Epithelial cell of proximal tubule (primary cell): ENCODE measurements around the gene PNLIPRP2. TPM values are rescaled to one million over a fixed set of nuclear protein-coding genes. Genes with fewer than 3 reads are reported as not detected.

Experiments used
- DNase-seq: peaks from one replicate; pipeline ENCODE4 v3.0.0-alpha.2; 2011; ENCODE audit warnings: low read depth
- H3K4me3 ChIP-seq: 2 replicates; pipeline ENCODE4 v1.5.1; 2011; ENCODE audit warnings: low read depth, mild to moderate bottlenecking, low read length
- total RNA-seq: library from RNA; depleted of rRNA; stranded (reverse); fragments of >200 nt; gene quantifications from 2 replicates; pipeline ENCODE4 v1.2.3, GENCODE V29; 2015
- TF ChIP-seq, protein P1 (sequence below): conservative IDR thresholded peaks from 2 replicates; pipeline ENCODE4 v1.5.1; 2012; ENCODE audit warnings: low read depth, mild to moderate bottlenecking, low read length

PNLIPRP2 gene
- total RNA-seq, 1 donor from 2014 or later: not detected

DNA sequence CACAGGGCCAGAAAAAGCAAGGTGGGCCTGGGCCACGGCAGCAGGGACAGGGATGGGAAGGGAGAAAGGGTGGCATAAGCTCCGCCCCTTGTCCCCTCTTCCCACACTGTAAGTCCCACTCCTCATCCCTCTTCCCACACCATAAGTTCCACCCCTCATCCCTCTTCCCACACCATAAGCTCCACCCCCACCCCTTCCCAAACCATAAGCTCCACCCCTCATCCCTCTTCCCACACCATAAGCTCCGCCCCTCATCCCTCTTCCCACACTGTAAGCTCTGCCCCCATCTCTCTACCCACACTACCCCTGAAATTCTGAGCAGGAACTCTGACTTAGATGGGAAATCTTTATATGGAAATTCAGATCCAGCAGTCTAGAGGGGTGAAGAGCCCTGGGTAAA is 65.9 kb downstream of the PNLIPRP2 start:
- TF ChIP-seq, protein P1, sequence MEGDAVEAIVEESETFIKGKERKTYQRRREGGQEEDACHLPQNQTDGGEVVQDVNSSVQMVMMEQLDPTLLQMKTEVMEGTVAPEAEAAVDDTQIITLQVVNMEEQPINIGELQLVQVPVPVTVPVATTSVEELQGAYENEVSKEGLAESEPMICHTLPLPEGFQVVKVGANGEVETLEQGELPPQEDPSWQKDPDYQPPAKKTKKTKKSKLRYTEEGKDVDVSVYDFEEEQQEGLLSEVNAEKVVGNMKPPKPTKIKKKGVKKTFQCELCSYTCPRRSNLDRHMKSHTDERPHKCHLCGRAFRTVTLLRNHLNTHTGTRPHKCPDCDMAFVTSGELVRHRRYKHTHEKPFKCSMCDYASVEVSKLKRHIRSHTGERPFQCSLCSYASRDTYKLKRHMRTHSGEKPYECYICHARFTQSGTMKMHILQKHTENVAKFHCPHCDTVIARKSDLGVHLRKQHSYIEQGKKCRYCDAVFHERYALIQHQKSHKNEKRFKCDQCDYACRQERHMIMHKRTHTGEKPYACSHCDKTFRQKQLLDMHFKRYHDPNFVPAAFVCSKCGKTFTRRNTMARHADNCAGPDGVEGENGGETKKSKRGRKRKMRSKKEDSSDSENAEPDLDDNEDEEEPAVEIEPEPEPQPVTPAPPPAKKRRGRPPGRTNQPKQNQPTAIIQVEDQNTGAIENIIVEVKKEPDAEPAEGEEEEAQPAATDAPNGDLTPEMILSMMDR: no peak
- no peak for DNase-seq
- H3K4me3 ChIP-seq: no peak overlapping the region

DNA sequence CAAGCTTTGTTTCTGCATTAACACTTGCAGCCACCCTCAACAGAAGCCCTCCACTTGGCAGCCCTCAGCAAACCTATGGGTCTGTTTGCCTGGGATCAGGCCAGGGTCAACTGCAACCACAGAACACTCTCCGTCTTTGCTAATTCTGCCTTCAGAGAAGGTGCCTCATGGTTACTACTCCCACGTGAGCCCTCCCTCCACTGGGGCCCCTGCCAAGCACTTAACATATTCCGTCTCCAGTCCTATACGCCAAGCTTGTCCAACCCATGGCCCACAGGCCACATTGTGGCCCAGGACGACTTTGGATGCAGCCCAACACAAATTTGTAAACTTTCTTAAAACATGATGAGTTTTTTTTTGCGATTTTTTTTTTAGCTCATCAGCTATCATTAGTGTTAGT is 66.9 kb downstream of the PNLIPRP2 start:
- TF ChIP-seq, protein P1: no peak
- no peak for DNase-seq
- H3K4me3 ChIP-seq: no peak overlapping the region

DNA sequence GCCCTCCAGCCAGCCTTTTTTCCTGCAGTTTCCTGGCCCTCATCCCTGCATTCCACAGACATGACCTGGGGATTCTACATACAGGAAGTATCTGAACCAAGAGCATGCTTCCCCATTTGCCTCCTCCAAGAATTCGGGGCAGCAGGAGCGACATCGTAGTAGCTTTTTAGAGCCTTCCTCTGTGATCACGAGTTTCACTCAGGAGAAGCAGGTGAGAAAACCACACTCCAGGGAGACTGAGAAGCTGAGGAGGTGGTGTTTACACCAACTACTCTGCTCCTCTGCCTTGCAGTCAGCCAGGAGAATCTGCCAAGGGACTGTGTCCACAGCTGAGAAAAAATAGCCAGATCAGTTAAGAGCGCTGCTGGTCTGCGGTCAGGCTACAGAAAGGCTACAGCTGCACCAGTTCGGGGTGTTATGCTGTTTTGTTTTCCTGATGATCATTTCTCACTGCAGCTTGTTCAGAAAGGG is 67.5 kb downstream of the PNLIPRP2 start:
- TF ChIP-seq, protein P1: no peak
- DNase-seq: no peak
- H3K4me3 ChIP-seq: no peak overlapping the region

GRCh38 chr10:116688741-116689495 is 68.2 kb downstream of the PNLIPRP2 start:
- no peak overlapping the region for H3K4me3 ChIP-seq
- TF ChIP-seq, protein P1: no peak
- DNase-seq: no peak

DNA sequence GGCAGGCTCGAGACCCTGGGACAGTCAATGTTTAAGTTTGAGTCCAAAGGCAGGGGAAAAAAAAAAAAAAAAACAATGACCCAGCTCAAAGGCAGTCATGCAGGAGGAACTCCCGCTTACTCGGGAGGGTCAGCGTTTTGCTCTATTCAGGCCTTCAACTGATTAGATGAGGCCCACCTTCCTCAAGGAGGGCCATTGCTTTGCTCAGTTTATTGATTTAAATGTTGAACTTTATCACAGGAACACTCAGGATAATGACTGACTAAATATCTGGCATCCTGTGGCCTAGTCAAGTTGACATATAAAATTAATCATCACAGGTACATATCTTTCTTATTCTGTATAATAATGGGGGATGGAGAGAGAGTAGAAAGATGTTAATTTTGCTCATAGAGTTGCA is 69.0 kb downstream of the PNLIPRP2 start:
- TF ChIP-seq, protein P1: no peak
- H3K4me3 ChIP-seq: no peak overlapping the region
- no peak for DNase-seq

DNA sequence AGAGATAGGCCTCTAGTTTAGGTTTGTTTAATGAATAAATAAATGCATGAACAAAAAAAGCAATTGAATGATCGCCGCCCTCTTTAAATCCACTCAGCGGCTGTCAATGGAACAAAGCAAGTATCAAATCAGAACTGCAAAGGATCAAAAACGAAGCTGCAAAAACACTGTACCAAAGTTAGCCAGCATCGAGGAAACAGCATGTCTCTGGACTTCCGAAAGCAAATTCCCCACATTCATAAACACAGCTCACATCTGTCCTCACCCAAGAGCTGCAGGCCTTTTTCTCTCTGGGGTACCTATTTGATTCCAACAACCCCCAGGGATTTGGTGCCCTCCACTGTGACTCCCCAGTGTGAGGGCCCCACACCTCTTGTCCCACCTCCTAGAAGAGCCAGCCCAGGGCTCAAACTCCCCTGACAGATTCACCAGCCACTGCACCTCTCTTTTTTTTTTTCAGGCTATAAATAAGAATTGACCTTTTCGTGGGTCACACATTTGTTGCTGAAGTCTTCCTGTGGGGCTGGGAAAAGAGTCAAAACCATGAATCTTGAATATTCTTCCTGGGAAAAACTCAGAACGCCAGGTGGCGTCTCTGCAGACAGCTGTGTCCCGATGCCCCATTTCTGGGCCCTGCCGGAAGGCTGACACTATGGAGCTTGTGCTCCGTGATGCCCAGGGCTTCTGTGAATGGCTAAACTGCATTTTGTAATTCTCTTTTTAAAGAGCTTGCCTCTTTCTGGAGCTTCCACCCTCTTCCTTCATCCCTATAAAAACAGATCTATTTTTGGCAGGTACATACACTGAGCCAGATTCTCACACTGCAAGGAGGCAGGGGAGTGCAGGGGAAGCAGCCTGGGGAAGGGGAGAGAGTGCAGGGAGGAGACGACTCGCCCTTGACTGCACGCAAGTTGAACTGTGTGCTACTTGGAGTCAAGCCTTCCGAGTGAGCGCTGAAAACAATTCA is 69.9 kb downstream of the PNLIPRP2 start:
- H3K4me3 ChIP-seq: no peak overlapping the region
- TF ChIP-seq, protein P1: peak; percentile 30
- DNase-seq: no peak
